ENCODE measurements around the gene DENR.
A peak's percentile ranks its signal among the peaks of the same experiment; 100 is the strongest.
"Not testable (repeated sequence)": the region's sequence is repeated elsewhere in the genome, so short reads cannot be mapped to it uniquely, and the experiment has no call there.

DENR gene

DNA sequence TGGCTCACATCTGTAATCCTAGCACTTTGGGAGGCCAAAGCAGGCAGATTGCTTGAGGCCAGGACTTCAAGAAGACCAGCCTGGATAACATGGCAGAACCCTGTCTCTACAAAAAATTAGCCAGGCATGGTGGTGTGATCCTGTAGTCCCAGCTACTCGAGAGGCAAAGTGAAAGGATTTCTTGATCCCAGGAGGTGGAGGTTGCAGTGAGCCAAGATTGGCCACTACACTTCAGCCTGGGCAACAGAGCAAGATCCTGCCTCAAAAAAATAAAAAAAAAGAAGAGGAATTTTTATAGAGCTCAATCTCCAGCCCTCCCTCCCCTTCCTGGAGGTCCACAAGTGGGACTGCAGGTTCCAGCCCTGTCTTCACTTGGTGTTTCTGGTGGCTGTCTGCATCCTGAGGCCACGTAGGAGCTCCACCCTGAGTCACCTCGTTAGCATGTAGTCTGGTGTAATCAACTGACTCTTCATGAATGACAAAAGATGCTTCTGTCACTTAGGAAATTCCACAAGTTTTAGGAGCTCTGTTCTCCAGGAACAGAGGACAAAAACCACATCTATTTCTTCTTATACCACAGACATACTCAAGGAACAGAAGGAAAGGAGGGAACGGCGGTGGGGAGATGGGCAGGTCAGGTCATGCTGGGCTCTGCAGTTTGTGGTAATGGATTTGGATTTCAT is 37.9 kb downstream of the DENR start:
- Histone ChIP-seq H3K4me3 (ENCODE audit: low read depth, low read length) (no peak overlapping the region), H3K9me3 (ENCODE audit: control insufficient read depth, insufficient read depth, low read depth, low read length) (no peaks in the 10 kb centered on the region), H3K27ac (ENCODE audit: low read depth, low read length) (peak overlapping the region; percentile 9; the same call in 1 of the 2 replicates), H3K4me1 (ENCODE audit: control insufficient read depth, insufficient read depth, low read length) (peaks cover 6% of the 10 kb centered on the region; the same call in 1 of the 2 replicates), H3K27me3 (ENCODE audit: control insufficient read depth, insufficient read depth, low read length) (no peaks in the 10 kb centered on the region), H3K36me3 (ENCODE audit: control insufficient read depth, insufficient read depth, low read length) (no peaks in the 10 kb centered on the region), H3K9ac (ENCODE audit: low read length) (no peak overlapping the region)

DNA sequence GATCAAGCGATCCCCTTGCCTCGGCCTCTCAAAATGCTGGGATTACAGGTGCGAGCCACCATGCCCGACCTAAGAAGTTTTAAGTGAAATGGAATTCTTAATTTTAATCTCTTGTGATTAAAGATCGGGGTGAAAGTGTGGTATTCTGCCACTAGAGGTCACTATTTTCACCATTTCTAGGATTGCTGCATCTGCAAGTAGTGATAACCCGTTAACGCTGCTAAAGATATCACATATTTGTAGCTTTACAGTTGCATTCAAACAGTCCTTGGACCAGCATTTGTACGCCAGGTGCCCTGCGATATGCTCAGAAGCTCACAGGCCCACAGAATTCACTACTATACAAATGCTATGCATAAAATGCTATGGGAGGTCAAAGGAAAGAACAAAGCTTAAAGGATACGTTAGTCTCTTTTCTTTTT is 41.1 kb downstream of the DENR start:
- peaks cover 6% of the 10 kb centered on the region; the same call in 1 of the 2 replicates for H3K4me1 ChIP-seq (ENCODE audit: control insufficient read depth, insufficient read depth, low read length)
- H3K27me3 ChIP-seq (ENCODE audit: control insufficient read depth, insufficient read depth, low read length), result no peaks in the 10 kb centered on the region
- no peak overlapping the region for H3K27ac ChIP-seq (ENCODE audit: low read depth, low read length)
- H3K36me3 ChIP-seq (ENCODE audit: control insufficient read depth, insufficient read depth, low read length), result no peaks in the 10 kb centered on the region
- no peaks in the 10 kb centered on the region for H3K9me3 ChIP-seq (ENCODE audit: control insufficient read depth, insufficient read depth, low read depth, low read length)
- H3K4me3 ChIP-seq (ENCODE audit: low read depth, low read length), result no peak overlapping the region
- H3K9ac ChIP-seq (ENCODE audit: low read length), result no peak overlapping the region

DNA sequence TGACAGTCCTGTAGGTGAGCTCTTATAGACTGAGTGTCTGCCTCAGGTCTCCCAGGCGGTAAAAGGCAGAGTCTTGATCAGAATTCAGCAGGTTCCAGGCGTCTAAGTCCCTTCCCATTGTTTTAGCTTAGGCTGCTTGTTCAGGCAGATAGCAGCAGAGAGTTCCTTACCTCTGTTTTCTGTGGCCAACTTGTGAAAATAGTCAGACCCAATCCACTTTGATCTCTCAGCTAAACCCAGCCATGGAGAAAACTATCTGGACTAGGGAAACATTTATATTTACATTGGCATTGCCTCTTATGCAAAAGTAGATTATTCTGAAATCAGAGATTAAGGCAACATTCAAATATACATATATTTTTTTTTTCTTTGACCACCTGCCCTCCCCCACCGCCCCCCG is 43.2 kb downstream of the DENR start:
- no peaks in the 10 kb centered on the region for H3K9me3 ChIP-seq (ENCODE audit: control insufficient read depth, insufficient read depth, low read depth, low read length)
- no peak overlapping the region for H3K9ac ChIP-seq (ENCODE audit: low read length)
- no peak overlapping the region for H3K27ac ChIP-seq (ENCODE audit: low read depth, low read length)
- H3K27me3 ChIP-seq (ENCODE audit: control insufficient read depth, insufficient read depth, low read length), result no peaks in the 10 kb centered on the region
- no peaks in the 10 kb centered on the region for H3K36me3 ChIP-seq (ENCODE audit: control insufficient read depth, insufficient read depth, low read length)
- peaks cover under 1% of the 10 kb centered on the region; the same call in 1 of the 2 replicates for H3K4me1 ChIP-seq (ENCODE audit: control insufficient read depth, insufficient read depth, low read length)
- H3K4me3 ChIP-seq (ENCODE audit: low read depth, low read length), result no peak overlapping the region

DNA sequence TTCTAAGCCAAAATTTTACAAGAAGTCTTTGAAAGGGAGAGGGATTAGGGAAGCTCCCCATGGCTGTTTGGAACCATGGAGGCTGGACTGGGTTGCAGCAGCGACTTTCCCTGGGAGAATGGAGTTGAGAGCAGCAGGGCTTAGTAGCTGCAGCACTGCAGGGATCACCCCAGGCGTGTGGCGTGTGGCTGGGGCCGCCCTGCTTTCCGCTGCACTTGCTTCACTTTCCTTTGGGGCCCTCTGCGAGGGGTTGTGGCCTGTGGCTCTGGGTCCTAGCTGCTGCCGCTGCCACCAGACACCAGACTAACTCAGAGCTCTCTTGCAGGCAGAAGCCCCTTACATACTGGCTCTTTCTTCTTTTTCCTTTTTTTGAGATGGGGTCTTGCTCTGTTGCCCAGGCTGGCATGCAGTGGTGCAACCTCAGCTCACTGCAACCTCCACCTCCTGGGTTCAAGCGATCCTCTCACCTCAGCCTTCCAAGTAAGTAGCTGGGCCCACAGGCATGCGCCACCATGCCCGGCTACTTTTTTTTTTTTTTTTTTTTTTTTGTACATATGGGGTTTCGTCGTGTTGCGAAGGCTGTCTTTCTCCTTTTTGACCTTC is 47.1 kb downstream of the DENR start:
- Histone ChIP-seq H3K36me3 (ENCODE audit: control insufficient read depth, insufficient read depth, low read length) (no peaks in the 10 kb centered on the region), H3K9ac (ENCODE audit: low read length) (no peak overlapping the region), H3K4me3 (ENCODE audit: low read depth, low read length) (no peak overlapping the region), H3K27me3 (ENCODE audit: control insufficient read depth, insufficient read depth, low read length) (no peaks in the 10 kb centered on the region), H3K9me3 (ENCODE audit: control insufficient read depth, insufficient read depth, low read depth, low read length) (no peaks in the 10 kb centered on the region), H3K4me1 (ENCODE audit: control insufficient read depth, insufficient read depth, low read length) (no peaks in the 10 kb centered on the region), H3K27ac (ENCODE audit: low read depth, low read length) (no peak overlapping the region)

DNA sequence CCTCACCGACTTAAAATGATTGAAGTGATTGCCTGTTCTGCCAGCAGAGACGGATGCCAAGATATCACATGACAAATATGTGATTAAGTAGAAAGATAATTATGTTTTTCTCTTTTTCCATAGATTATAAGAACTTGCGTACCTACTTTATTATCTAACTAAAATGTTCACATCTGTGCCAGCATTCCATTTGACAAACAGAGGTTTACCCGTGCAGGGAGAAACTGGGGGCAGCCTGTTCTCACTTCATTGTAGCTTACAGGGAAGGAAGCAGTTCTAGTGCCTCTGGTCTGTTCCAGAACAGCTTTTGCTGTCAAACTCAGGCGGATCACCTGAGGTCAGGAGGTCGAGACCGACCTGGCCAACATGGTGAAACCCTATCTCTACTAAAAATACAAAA is 51.3 kb downstream of the DENR start:
- no peaks in the 10 kb centered on the region for H3K9me3 ChIP-seq (ENCODE audit: control insufficient read depth, insufficient read depth, low read depth, low read length)
- no peak overlapping the region for H3K27ac ChIP-seq (ENCODE audit: low read depth, low read length)
- no peak overlapping the region for H3K4me3 ChIP-seq (ENCODE audit: low read depth, low read length)
- H3K36me3 ChIP-seq (ENCODE audit: control insufficient read depth, insufficient read depth, low read length), result no peaks in the 10 kb centered on the region
- no peaks in the 10 kb centered on the region for H3K4me1 ChIP-seq (ENCODE audit: control insufficient read depth, insufficient read depth, low read length)
- no peak overlapping the region for H3K9ac ChIP-seq (ENCODE audit: low read length)
- no peaks in the 10 kb centered on the region for H3K27me3 ChIP-seq (ENCODE audit: control insufficient read depth, insufficient read depth, low read length)

DNA sequence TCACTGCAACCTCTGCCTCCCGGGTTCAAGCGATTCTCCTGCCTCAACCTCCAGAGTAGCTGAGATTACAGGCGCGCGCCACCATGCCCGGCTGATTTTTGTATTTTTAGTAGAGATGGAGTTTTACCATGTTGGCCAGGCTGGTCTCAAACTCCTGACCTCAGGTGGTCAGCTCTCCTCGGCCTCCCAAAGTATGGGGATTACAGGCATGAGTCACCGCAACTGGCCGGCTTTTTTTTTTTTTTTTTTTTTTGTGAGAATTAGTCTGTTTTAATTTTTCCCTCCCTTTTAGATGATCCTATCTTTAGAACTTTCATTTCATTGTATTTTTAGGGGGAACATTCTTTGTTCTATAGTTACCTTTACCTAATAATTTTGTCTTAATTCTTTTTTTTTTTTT is 52.3 kb downstream of the DENR start:
- H3K36me3 ChIP-seq (ENCODE audit: control insufficient read depth, insufficient read depth, low read length); H3K27me3 ChIP-seq (ENCODE audit: control insufficient read depth, insufficient read depth, low read length); H3K9ac ChIP-seq (ENCODE audit: low read length); H3K9me3 ChIP-seq (ENCODE audit: control insufficient read depth, insufficient read depth, low read depth, low read length); H3K27ac ChIP-seq (ENCODE audit: low read depth, low read length); H3K4me3 ChIP-seq (ENCODE audit: low read depth, low read length); H3K4me1 ChIP-seq (ENCODE audit: control insufficient read depth, insufficient read depth, low read length): not testable (repeated sequence)

DNA sequence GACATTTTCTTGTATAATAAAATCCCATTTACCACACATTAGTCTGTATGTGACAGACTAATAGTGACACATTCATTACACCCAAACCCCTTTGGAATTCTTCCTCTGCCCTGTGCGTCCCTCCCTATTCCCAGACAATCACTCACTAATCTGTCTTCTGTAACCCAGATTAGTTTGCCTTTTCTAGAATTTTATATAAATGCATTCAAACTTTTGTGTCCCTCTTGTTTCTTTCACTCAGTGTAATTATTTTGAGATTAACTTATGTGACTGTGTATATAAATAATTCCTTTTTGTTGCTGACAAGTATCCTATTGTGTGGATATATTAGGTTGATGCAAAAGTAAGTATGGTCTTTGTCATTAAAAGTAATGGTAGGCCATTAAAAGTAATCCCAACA is 55.0 kb downstream of the DENR start:
- H3K4me1 ChIP-seq (ENCODE audit: control insufficient read depth, insufficient read depth, low read length), result no peaks in the 10 kb centered on the region
- H3K9me3 ChIP-seq (ENCODE audit: control insufficient read depth, insufficient read depth, low read depth, low read length), result no peaks in the 10 kb centered on the region
- H3K9ac ChIP-seq (ENCODE audit: low read length), result no peak overlapping the region
- H3K27ac ChIP-seq (ENCODE audit: low read depth, low read length), result no peak overlapping the region
- H3K4me3 ChIP-seq (ENCODE audit: low read depth, low read length), result no peak overlapping the region
- no peaks in the 10 kb centered on the region for H3K27me3 ChIP-seq (ENCODE audit: control insufficient read depth, insufficient read depth, low read length)
- no peaks in the 10 kb centered on the region for H3K36me3 ChIP-seq (ENCODE audit: control insufficient read depth, insufficient read depth, low read length)

DNA sequence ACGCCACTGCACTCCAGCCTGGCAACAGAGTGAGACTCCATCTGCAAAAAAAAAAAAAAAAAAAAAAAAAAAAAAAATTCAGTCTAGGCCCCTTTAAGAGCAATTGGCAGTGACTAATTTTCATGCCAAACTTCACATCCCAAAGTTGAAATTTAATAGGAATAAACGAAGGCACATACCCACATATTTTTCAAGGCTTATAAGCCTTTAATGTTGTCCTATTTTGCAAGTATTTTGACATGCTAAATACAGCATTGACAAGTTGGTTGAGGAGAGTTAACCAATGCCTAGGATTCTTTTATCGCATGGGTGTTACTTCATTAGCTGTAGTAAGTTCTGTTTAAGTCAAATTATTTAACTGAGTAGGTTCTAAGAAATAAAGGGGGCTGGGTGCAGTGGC is 59.2 kb downstream of the DENR start:
- H3K27me3 ChIP-seq (ENCODE audit: control insufficient read depth, insufficient read depth, low read length), result no peaks in the 10 kb centered on the region
- H3K9ac ChIP-seq (ENCODE audit: low read length), result no peak overlapping the region

DNA sequence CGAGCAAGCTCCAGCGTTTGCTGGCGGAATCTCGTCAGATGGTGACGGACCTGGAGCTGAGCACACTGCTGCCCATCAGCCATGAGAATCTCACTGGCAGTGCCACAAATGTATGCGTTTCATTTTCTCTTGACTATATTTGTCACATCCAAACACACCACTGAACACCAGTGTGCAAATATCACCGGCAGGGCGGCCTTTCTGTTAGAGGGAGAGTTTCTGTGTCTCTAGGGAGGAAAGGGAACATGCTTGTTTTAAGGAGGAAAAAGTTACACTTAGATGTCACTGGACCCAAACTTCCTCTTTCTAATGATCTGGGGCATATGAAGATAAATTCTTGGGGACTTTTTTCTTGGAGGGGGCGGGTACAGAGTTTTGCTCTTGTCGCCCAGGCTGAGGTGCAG is 60.7 kb downstream of the DENR start:
- Histone ChIP-seq H3K4me1 (ENCODE audit: control insufficient read depth, insufficient read depth, low read length) (no peaks in the 10 kb centered on the region), H3K9me3 (ENCODE audit: control insufficient read depth, insufficient read depth, low read depth, low read length) (no peaks in the 10 kb centered on the region), H3K36me3 (ENCODE audit: control insufficient read depth, insufficient read depth, low read length) (no peaks in the 10 kb centered on the region), H3K4me3 (ENCODE audit: low read depth, low read length) (no peak overlapping the region), H3K9ac (ENCODE audit: low read length) (no peak overlapping the region), H3K27me3 (ENCODE audit: control insufficient read depth, insufficient read depth, low read length) (no peaks in the 10 kb centered on the region), H3K27ac (ENCODE audit: low read depth, low read length) (no peak overlapping the region)

More for the DNA sequence above, 59.2 kb downstream of the DENR start:
- H3K4me3 ChIP-seq (ENCODE audit: low read depth, low read length), result no peak overlapping the region
- H3K27ac ChIP-seq (ENCODE audit: low read depth, low read length), result no peak overlapping the region
- H3K4me1 ChIP-seq (ENCODE audit: control insufficient read depth, insufficient read depth, low read length), result no peaks in the 10 kb centered on the region
- H3K9me3 ChIP-seq (ENCODE audit: control insufficient read depth, insufficient read depth, low read depth, low read length), result no peaks in the 10 kb centered on the region
- H3K36me3 ChIP-seq (ENCODE audit: control insufficient read depth, insufficient read depth, low read length), result no peaks in the 10 kb centered on the region

DNA sequence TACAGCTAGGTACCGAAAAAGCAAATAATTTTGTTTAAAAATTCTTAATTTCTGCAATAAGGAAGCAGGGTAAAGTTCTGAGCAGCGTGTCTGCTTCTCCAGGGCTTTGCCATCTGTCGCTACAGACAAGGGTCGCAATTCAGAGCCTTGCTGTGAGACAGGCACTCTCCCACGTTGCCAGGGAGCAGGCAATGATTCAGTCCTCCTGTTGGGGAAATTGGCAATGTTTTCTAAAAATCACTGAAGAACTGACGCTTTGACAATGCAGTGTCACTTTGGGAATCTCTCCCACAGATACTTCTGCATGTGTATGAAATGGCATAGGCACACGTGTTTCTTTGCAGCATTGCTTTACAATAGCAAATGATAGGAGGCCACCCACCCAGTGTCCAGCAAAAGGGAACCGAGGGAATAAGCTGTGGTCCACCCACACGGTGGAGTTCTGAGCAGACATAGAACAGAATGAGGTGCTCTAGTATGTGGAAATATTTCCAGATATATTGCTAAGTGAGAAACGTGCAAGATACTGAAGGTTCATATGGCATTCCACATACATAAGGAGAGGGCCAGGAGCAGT is 66.7 kb downstream of the DENR start:
- H3K4me1 ChIP-seq (ENCODE audit: control insufficient read depth, insufficient read depth, low read length), result no peaks in the 10 kb centered on the region
- no peak overlapping the region for H3K4me3 ChIP-seq (ENCODE audit: low read depth, low read length)
- no peaks in the 10 kb centered on the region for H3K9me3 ChIP-seq (ENCODE audit: control insufficient read depth, insufficient read depth, low read depth, low read length)
- H3K27me3 ChIP-seq (ENCODE audit: control insufficient read depth, insufficient read depth, low read length), result no peaks in the 10 kb centered on the region
- H3K36me3 ChIP-seq (ENCODE audit: control insufficient read depth, insufficient read depth, low read length), result no peaks in the 10 kb centered on the region
- no peak overlapping the region for H3K9ac ChIP-seq (ENCODE audit: low read length)
- no peak overlapping the region for H3K27ac ChIP-seq (ENCODE audit: low read depth, low read length)

DNA sequence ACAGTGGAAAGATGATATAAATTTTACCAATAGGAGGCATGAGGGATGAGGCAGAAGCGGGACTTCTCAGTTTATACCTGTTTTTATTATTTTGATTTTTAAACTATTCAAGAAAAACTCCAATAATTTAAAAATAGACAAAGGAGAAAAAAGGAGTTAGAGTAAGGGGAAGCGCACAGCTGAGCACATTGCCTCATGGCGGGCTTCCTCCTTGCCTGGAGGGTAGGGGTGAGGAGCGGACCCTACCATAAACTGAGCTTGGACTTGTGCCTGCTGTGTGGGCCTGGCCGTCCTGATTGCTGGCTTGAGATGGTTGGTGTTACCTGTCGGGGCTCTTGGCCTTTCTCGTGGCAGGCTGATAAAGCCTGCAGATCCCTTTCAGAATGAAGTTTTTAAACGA is 67.5 kb downstream of the DENR start:
- no peaks in the 10 kb centered on the region for H3K9me3 ChIP-seq (ENCODE audit: control insufficient read depth, insufficient read depth, low read depth, low read length)
- H3K4me1 ChIP-seq (ENCODE audit: control insufficient read depth, insufficient read depth, low read length), result no peaks in the 10 kb centered on the region
- no peaks in the 10 kb centered on the region for H3K36me3 ChIP-seq (ENCODE audit: control insufficient read depth, insufficient read depth, low read length)
- no peak overlapping the region for H3K9ac ChIP-seq (ENCODE audit: low read length)
- no peak overlapping the region for H3K27ac ChIP-seq (ENCODE audit: low read depth, low read length)
- H3K4me3 ChIP-seq (ENCODE audit: low read depth, low read length), result no peak overlapping the region
- H3K27me3 ChIP-seq (ENCODE audit: control insufficient read depth, insufficient read depth, low read length), result no peaks in the 10 kb centered on the region
